Central memory CD8-positive, alpha-beta T cell (primary cell): ENCODE measurements around the gene ROR1.
"Not testable (repeated sequence)": the region's sequence is repeated elsewhere in the genome, so short reads cannot be mapped to it uniquely, and the experiment has no call there.

Experiments
- ATAC-seq: fragments of 150-1000 bp; cut with Tn5 transposase; replicated peaks from 2 replicates; pipeline ENCODE4 v1.10.0; 2022; ENCODE audit warnings: mild to moderate bottlenecking, moderate FRiP score, moderate number of reproducible peaks; ENCODE audit not compliant: poor library complexity, severe bottlenecking; ENCODE audit errors: extremely low read depth
- DNase-seq, 2 donors: peaks; one replicate each; pipeline ENCODE4 v3.0.0; 2021; ENCODE audit warnings: low spot score in 2 of 2
- H3K27ac Mint-ChIP-seq: one replicate; pipeline ENCODE4 v1.8.0; 2022; ENCODE audit warnings: low read depth, mild to moderate bottlenecking, moderate library complexity, mixed read lengths
- H3K27me3 Mint-ChIP-seq: one replicate; pipeline ENCODE4 v1.8.0; 2022; ENCODE audit warnings: mixed read lengths
- H3K36me3 Mint-ChIP-seq: one replicate; pipeline ENCODE4 v1.8.0; 2022; ENCODE audit warnings: mild to moderate bottlenecking, moderate library complexity, mixed read lengths; ENCODE audit not compliant: insufficient read depth
- H3K4me1 Mint-ChIP-seq: one replicate; pipeline ENCODE4 v1.8.0; 2022; ENCODE audit warnings: mixed read lengths
- H3K4me3 Mint-ChIP-seq: one replicate; pipeline ENCODE4 v1.8.0; 2022; ENCODE audit warnings: mild to moderate bottlenecking, moderate library complexity, mixed read lengths
- H3K9me3 Mint-ChIP-seq: one replicate; pipeline ENCODE4 v1.8.0; 2022; ENCODE audit warnings: mixed read lengths

ROR1 gene

GRCh38 chr1:63822540-63822939, 48.7 kb downstream of the ROR1 start:
- H3K27me3 Mint-ChIP-seq, result peaks cover 13% of the 10 kb centered on the region
- no peak overlapping the region for H3K27ac Mint-ChIP-seq
- H3K4me3 Mint-ChIP-seq, result no peak overlapping the region
- ATAC-seq (no peak), DNase-seq (no peak)
- no peaks in the 10 kb centered on the region for H3K36me3 Mint-ChIP-seq
- H3K4me1 Mint-ChIP-seq, result no peaks in the 10 kb centered on the region
- no peaks in the 10 kb centered on the region for H3K9me3 Mint-ChIP-seq

- Mint-ChIP-seq H3K4me3 (no peak overlapping the region), H3K36me3 (peaks cover 1% of the 10 kb centered on the region), H3K4me1 (no peaks in the 10 kb centered on the region), H3K27ac (no peak overlapping the region), H3K9me3 (no peaks in the 10 kb centered on the region), H3K27me3 (peaks cover 8% of the 10 kb centered on the region)
- no peak for DNase-seq
- no peak for ATAC-seq
Observed at GRCh38 chr1:63824451-63824850, 50.6 kb downstream of the ROR1 start.

GRCh38 chr1:63825111-63825510, 51.3 kb downstream of the ROR1 start:
- ATAC-seq (no peak), DNase-seq (no peak)
- H3K27me3 Mint-ChIP-seq, result peaks cover 15% of the 10 kb centered on the region
- H3K9me3 Mint-ChIP-seq, result no peaks in the 10 kb centered on the region
- H3K27ac Mint-ChIP-seq, result no peak overlapping the region
- H3K4me3 Mint-ChIP-seq, result no peak overlapping the region
- H3K36me3 Mint-ChIP-seq, result peaks cover 1% of the 10 kb centered on the region
- H3K4me1 Mint-ChIP-seq, result no peaks in the 10 kb centered on the region

- H3K4me3 Mint-ChIP-seq, H3K4me1 Mint-ChIP-seq, ATAC-seq, DNase-seq, H3K27ac Mint-ChIP-seq, H3K9me3 Mint-ChIP-seq, H3K36me3 Mint-ChIP-seq: not testable (repeated sequence)
- peaks cover 18% of the 10 kb centered on the region for H3K27me3 Mint-ChIP-seq
Observed at GRCh38 chr1:63826246-63826861, 52.5 kb downstream of the ROR1 start.

GRCh38 chr1:63827411-63828321, 53.8 kb downstream of the ROR1 start:
- Mint-ChIP-seq H3K27me3 (peaks cover 18% of the 10 kb centered on the region), H3K27ac (no peak overlapping the region), H3K4me1 (no peaks in the 10 kb centered on the region), H3K9me3 (no peaks in the 10 kb centered on the region), H3K4me3 (no peak overlapping the region), H3K36me3 (peaks cover 1% of the 10 kb centered on the region)
- ATAC-seq, result no peak
- no peak for DNase-seq

- Mint-ChIP-seq H3K4me1 (no peaks in the 10 kb centered on the region), H3K27ac (no peak overlapping the region), H3K9me3 (no peaks in the 10 kb centered on the region), H3K36me3 (peaks cover 1% of the 10 kb centered on the region), H3K4me3 (no peak overlapping the region), H3K27me3 (peaks cover 25% of the 10 kb centered on the region)
- DNase-seq (no peak), ATAC-seq (no peak)
Observed at GRCh38 chr1:63828322-63829044, 54.7 kb downstream of the ROR1 start.

- H3K4me3 Mint-ChIP-seq, result no peak overlapping the region
- ATAC-seq, result no peak
Observed at GRCh38 chr1:63829349-63830327, 55.8 kb downstream of the ROR1 start.

GRCh38 chr1:63831409-63831808, 57.6 kb downstream of the ROR1 start:
- Mint-ChIP-seq H3K9me3 (no peaks in the 10 kb centered on the region), H3K27me3 (peaks cover 42% of the 10 kb centered on the region), H3K27ac (no peak overlapping the region), H3K4me1 (no peaks in the 10 kb centered on the region), H3K36me3 (peaks cover 1% of the 10 kb centered on the region), H3K4me3 (no peak overlapping the region)
- ATAC-seq, result no peak
- no peak for DNase-seq

More at GRCh38 chr1:63829349-63830327, 55.8 kb downstream of the ROR1 start:
- no peak overlapping the region for H3K27ac Mint-ChIP-seq
- H3K9me3 Mint-ChIP-seq, result no peaks in the 10 kb centered on the region
- peaks cover 36% of the 10 kb centered on the region for H3K27me3 Mint-ChIP-seq
- peaks cover 1% of the 10 kb centered on the region for H3K36me3 Mint-ChIP-seq
- DNase-seq, result no peak
- no peaks in the 10 kb centered on the region for H3K4me1 Mint-ChIP-seq

- no peaks in the 10 kb centered on the region for H3K4me1 Mint-ChIP-seq
- ATAC-seq (no peak), DNase-seq (no peak)
- no peak overlapping the region for H3K27ac Mint-ChIP-seq
- no peak overlapping the region for H3K4me3 Mint-ChIP-seq
- H3K9me3 Mint-ChIP-seq, result no peaks in the 10 kb centered on the region
- peaks cover 1% of the 10 kb centered on the region for H3K36me3 Mint-ChIP-seq
- peaks cover 42% of the 10 kb centered on the region for H3K27me3 Mint-ChIP-seq
Observed at GRCh38 chr1:63833363-63834119, 59.7 kb downstream of the ROR1 start.

GRCh38 chr1:63835128-63835527, 61.3 kb downstream of the ROR1 start:
- no peaks in the 10 kb centered on the region for H3K9me3 Mint-ChIP-seq
- ATAC-seq, result no peak
- no peaks in the 10 kb centered on the region for H3K4me1 Mint-ChIP-seq
- H3K36me3 Mint-ChIP-seq, result no peaks in the 10 kb centered on the region
- H3K27me3 Mint-ChIP-seq, result peaks cover 27% of the 10 kb centered on the region
- no peak for DNase-seq
- no peak overlapping the region for H3K27ac Mint-ChIP-seq
- H3K4me3 Mint-ChIP-seq, result no peak overlapping the region

- Mint-ChIP-seq H3K27me3 (peaks cover 25% of the 10 kb centered on the region), H3K27ac (no peak overlapping the region)
Observed at GRCh38 chr1:63836374-63836773, 62.6 kb downstream of the ROR1 start.

More at GRCh38 chr1:63836374-63836773, 62.6 kb downstream of the ROR1 start:
- DNase-seq, result no peak
- Mint-ChIP-seq H3K36me3 (no peaks in the 10 kb centered on the region), H3K4me1 (no peaks in the 10 kb centered on the region), H3K4me3 (no peak overlapping the region), H3K9me3 (no peaks in the 10 kb centered on the region)
- no peak for ATAC-seq
